T47D (cell line): ENCODE results near the gene STPG1.

Experiments
- DNase-seq, 2 experiments: peaks; one replicate each; pipeline versions ENCODE4 v3.0.0 to v3.0.0-alpha.2; 2011 to 2012; ENCODE audit warnings: low read depth in 1 of 2, low spot score in 1 of 2
- JUND ChIP-seq: IDR thresholded peaks from 2 replicates; pipeline ENCODE4 v1.6.1; 2012; ENCODE audit warnings: low read depth
- in situ Hi-C: cut with HindIII; loops from 2 replicates; pipeline ENCODE4 v1.10.0; 2016; ENCODE audit warnings: low sequenced_read_pairs, low pct_unique_long_range_greater_than_20kb

Gene STPG1

GRCh38 chr1:24349891-24350290 lies 63.7 kb downstream of the STPG1 start:
- DNase-seq = no peak
- TF ChIP-seq JUND = no peak
- in situ Hi-C loops = no loop called here

GRCh38 chr1:24348196-24348595 lies 65.4 kb downstream of the STPG1 start:
- no peak for DNase-seq
- TF ChIP-seq JUND = no peak
- in situ Hi-C loops = no loop called here

- no peak for DNase-seq
These were observed 66.2 kb downstream of the STPG1 start for GRCh38 chr1:24347159-24347934.

GRCh38 chr1:24345334-24345733 lies 68.2 kb downstream of the STPG1 start:
- in situ Hi-C loops = no loop called here
- TF ChIP-seq JUND = no peak

More at GRCh38 chr1:24347159-24347934, 66.2 kb downstream of the STPG1 start:
- TF ChIP-seq JUND = no peak
- in situ Hi-C loops = no loop called here

DNA sequence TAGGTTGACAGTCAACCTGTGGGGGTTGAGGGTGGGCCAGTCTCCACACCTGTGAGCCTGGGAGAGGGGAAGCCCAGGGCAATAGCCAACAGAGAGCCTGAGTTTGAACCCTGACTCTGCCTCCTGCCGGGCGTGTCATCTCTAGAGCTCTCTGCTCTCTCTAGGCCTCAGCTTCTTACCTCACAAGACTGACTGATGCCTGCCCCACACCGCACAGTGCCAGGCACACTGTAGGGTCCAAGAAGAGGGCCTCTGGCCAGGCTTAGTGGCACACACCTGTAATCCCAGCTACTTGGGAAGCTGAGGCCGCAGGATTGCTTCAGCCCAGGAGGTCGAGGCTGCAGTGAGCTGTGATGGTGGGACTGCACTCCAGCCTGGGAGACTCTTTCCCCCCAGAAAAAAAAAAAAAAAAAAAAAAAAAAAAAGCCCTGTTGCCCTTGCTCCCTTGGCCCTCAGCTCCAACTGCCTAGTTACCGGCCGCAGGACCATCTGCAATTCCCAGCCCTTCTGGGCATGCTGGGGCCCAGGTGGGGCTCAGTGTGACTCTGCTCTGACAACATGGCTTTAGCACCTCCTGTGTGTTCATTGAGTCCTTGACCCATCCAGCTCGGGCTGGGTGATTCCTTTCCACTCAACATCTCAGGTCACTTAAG lies 69.4 kb downstream of the STPG1 start:
- DNase-seq = no peak
- in situ Hi-C loops = no loop called here
- no peak for TF ChIP-seq JUND

More at GRCh38 chr1:24345334-24345733, 68.2 kb downstream of the STPG1 start:
- no peak for DNase-seq

DNA sequence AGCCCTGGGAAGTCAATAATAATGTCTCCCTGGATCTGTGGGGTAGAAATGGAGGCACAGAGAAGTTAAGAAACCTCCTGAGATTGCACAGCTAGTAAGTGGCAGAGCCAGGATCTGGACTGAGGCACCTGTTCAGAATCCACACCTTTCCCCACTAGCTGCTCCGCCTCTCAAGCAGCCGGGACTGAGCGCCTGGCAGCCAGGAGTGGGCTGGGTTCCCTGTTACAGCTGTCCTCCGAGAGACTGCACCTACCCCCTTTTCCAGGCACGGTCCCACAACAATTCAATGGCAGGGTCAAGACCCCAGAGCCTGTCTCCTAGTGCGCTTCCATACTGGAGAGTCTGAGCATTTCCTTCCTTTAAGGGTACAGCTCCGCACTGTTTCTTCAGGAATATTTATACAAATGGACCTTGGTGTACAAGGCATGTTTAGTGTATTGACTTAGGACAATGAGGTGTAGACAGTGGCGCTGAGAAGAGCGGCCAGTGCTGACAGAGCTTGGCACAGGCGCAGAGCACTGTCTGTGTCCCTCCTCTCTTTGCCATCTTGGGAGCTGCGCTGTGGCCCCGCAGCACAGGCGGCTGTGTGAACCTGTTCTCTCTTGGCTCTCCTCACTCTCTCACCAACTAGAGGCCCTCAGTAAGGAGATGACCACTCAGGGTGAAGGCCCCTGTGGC lies 70.0 kb downstream of the STPG1 start:
- DNase-seq = no peak
- no peak for TF ChIP-seq JUND

GRCh38 chr1:24341260-24341659 lies 72.3 kb downstream of the STPG1 start:
- no peak for TF ChIP-seq JUND
- in situ Hi-C loops = no loop called here
- no peak for DNase-seq

More for the DNA sequence above, 70.0 kb downstream of the STPG1 start:
- in situ Hi-C loops = no loop called here

DNA sequence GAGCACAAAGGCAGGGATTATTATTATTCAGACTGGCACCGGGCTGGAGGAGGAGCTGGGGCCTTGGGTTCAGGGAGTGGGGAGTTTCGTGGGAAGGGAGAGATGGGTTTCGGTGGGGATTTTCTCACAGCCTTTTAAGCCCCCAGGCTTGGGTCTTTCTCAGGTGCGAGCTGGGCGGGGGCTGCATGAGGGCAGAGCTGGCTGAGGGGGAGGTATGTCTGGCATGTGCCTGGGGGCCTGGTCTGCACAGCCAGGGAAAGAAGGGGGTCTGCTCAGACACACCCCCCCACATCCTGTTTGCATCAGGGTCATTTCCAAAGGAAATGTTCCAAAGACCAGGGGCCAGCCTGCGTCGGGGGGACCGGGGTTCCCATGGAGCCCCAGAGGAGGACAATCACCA lies 72.8 kb downstream of the STPG1 start:
- DNase-seq = no peak
- no peak for TF ChIP-seq JUND
- in situ Hi-C loops = no loop called here

DNA sequence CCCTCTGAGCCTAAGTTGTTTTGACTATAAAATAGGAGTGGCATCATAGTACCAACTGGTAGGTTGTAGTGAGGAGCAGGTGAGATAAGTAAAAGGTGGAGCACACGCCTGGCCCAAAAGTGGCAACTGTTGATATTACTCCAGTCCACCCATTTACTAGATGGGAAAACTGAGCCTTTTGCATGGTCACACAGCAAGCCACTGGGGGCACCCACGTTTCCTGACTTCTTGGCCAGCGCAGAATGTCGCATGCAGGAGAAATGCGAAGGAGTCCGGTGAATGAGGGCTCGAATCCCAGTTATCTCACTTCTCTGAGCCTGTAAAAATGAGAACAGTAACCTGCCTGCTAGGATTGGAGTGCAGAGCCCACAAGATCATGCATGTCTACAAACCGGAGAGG lies 73.6 kb downstream of the STPG1 start:
- TF ChIP-seq JUND = no peak
- DNase-seq = no peak
- in situ Hi-C loops = no loop called here

- DNase-seq = no peak
- TF ChIP-seq JUND = no peak
- in situ Hi-C loops = no loop called here
These were observed 75.1 kb downstream of the STPG1 start for GRCh38 chr1:24338447-24338846.

DNA sequence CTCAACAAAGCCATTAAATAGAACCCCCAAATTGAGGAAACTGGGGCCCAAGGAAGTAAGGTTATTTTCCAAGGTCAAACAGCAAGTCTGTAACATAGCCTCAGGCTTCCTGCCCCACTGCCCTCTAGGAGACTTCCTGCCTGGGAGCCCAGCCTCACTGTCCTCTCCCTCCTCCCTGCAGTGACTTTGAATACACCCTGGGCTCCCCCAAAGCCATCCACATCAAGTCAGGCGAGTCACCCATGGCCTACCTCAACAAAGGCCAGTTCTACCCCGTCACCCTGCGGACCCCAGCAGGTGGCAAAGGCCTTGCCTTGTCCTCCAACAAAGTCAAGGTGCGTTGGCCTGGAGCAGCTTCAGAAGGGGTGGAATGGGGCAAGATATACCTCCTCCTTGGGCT lies 76.1 kb downstream of the STPG1 start:
- TF ChIP-seq JUND = no peak
- no peak for DNase-seq
- in situ Hi-C loops = no loop called here

DNA sequence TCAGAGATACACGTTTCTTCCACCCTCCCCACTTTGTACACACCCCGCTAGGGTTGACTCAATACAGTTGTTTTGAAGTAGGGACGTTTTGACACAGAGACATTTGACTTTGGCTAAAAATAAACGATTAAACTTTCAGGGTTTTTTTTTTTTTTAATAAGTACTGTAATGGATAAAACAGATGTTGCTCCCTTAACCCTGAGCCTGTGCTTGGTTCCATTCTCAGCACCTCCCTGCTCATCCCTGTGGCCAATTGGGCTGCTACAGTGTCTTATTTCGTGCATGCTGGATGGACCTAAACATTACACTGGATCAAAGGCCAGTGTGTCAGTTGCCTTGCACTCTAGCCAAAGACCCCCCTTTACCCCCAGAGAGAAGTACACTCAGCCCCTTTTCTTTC lies 77.5 kb downstream of the STPG1 start:
- no peak for DNase-seq
- in situ Hi-C loops = no loop called here
- no peak for TF ChIP-seq JUND
